Stomach (tissue), 9 donors: Measurements from ENCODE around the gene STARD5. TPM values are rescaled to one million over a fixed set of nuclear protein-coding genes. Genes with fewer than 3 reads are reported as not detected.

ENCODE experiments used
- DNase-seq, 2 donors: peaks; one replicate each; pipeline versions ENCODE4 v3.0.0 to v3.0.0-alpha.2; 2013 to 2019
- H3K27ac ChIP-seq, 5 donors: fragments of 200-600 bp in 4 of 5; sonication (generic) in 4 of 5; one replicate each; pipeline ENCODE4 v1.5.1; 2013 to 2019; ENCODE audit warnings: mild to moderate bottlenecking in 1 of 5, moderate library complexity in 1 of 5
- H3K27me3 ChIP-seq, 3 donors: fragments of 200-600 bp; sonication (generic); one replicate each; pipeline ENCODE4 v1.5.1; 2017 to 2019; ENCODE audit warnings: mixed run types in 1 of 3
- H3K36me3 ChIP-seq, 4 donors: fragments of 200-600 bp; sonication (generic); 1 replicate in 3 of 4; 2 replicates in 1 of 4; pipeline ENCODE4 v1.5.1; 2016 to 2019
- H3K4me1 ChIP-seq, 4 donors: fragments of 200-600 bp; sonication (generic); one replicate each; pipeline ENCODE4 v1.5.1; 2016 to 2019
- H3K4me3 ChIP-seq, 4 donors: fragments of 200-600 bp; sonication (generic) in 3 of 4; one replicate each; pipeline ENCODE4 v1.5.1; 2016 to 2019; ENCODE audit warnings: mild to moderate bottlenecking in 1 of 4
- H3K9me3 ChIP-seq, 4 donors: fragments of 200-600 bp; sonication (generic); one replicate each; pipeline ENCODE4 v1.5.1; 2016 to 2019
- EP300 ChIP-seq: sonication (generic); formaldehyde crosslinking; IDR thresholded peaks from one replicate; pipeline ENCODE4 v1.6.1; 2017; ENCODE audit warnings: antibody characterized with exemption
- POLR2A ChIP-seq, 4 donors: fragments of 450-650 bp; IDR thresholded peaks; one replicate each; pipeline ENCODE4 v1.6.1; 2016; ENCODE audit warnings: antibody characterized with exemption in 4 of 4, control low read depth in 2 of 4, mild to moderate bottlenecking in 1 of 4, moderate library complexity in 1 of 4
- POLR2AphosphoS5 ChIP-seq, 3 donors: sonication (generic); formaldehyde crosslinking; IDR thresholded peaks; one replicate each; pipeline ENCODE4 v1.6.1; 2016; ENCODE audit warnings: antibody characterized with exemption in 3 of 3
- WGBS, 5 donors: extraction: QIAGEN DNeasy Blood & Tissue Kit in 3 of 5; methylation state at CpG; one replicate each; pipeline versions ENCODE4 v1.1.5 to v1.1.7; 2013 to 2018; 5-methylcytosine and 5-hydroxymethylcytosine counted together
- intact Hi-C: fragments of 100-400 bp; cut with DNase I; formaldehyde crosslinking; loops from one replicate; pipeline ENCODE4 v1.15.1; 2023; ENCODE audit warnings: low total_unique reads
- polyA plus RNA-seq, 3 donors: library from polyadenylated mRNA; stranded (reverse); fragments of 200-250 nt; gene quantifications; one replicate each; pipeline ENCODE4 v1.2.3, GENCODE V29; 2013
- total RNA-seq, 5 donors: library from RNA; depleted of rRNA; stranded (reverse); fragments of >200 nt; gene quantifications; one replicate each; pipeline versions ENCODE4 v1.1.0 to v1.2.3, GENCODE V29; 2014 to 2016
- TF ChIP-seq, protein P1 (sequence below), 7 experiments: fragments of 450-650 bp in 4 of 7; fragments of 200-600 bp in 3 of 7; sonication (generic) in 3 of 7; IDR thresholded peaks; one replicate each; pipeline ENCODE4 v1.5.1; 2016 to 2019; ENCODE audit warnings: antibody characterized with exemption in 7 of 7, control low read depth in 2 of 7, mild to moderate bottlenecking in 1 of 7
- donor health status: healthy with polysubstance abuse.
- donor health status: Bipolar disorder and iron deficiency.
- donor health status: healthy.

Gene STARD5
- total and polyA plus RNA-seq, 8 donors, result 0.89 to 157 (median 4.2) TPM; not detected in 1

DNA sequence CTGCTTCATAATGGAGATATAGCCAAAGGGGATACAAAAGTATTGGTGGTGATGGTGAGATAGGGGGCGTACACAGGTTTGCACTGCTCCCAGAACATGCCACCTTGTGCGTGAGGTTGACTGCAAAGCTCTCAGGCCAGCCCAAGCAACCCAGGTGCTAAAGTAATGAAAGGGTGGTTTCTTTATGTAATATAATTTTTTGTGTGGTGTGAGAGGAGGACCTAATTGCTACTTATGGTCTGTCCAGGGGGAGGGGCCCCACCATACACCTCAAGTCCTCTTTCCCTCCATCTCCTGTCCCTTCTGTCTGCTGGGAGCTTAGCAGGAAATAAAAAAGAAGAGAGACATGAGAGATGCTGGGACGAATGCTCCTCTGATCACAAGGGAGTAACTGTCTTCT lies 53.8 kb downstream of the STARD5 start:
- H3K36me3 ChIP-seq, result peaks cover 0 to 10% (median 0%) of the 10 kb centered on the region in 4 donors
- H3K4me3 ChIP-seq, result no peak overlapping the region
- no peaks in the 10 kb centered on the region for H3K9me3 ChIP-seq
- TF ChIP-seq POLR2A (IDR thresholded peaks at IDR 0.05) (no peak), EP300 (no peak), POLR2AphosphoS5 (IDR thresholded peaks at IDR 0.05) (no peak)
- TF ChIP-seq, protein P1, sequence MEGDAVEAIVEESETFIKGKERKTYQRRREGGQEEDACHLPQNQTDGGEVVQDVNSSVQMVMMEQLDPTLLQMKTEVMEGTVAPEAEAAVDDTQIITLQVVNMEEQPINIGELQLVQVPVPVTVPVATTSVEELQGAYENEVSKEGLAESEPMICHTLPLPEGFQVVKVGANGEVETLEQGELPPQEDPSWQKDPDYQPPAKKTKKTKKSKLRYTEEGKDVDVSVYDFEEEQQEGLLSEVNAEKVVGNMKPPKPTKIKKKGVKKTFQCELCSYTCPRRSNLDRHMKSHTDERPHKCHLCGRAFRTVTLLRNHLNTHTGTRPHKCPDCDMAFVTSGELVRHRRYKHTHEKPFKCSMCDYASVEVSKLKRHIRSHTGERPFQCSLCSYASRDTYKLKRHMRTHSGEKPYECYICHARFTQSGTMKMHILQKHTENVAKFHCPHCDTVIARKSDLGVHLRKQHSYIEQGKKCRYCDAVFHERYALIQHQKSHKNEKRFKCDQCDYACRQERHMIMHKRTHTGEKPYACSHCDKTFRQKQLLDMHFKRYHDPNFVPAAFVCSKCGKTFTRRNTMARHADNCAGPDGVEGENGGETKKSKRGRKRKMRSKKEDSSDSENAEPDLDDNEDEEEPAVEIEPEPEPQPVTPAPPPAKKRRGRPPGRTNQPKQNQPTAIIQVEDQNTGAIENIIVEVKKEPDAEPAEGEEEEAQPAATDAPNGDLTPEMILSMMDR (IDR thresholded peaks at IDR 0.05), result no peak
- H3K27me3 ChIP-seq, result no peaks in the 10 kb centered on the region
- peaks cover 9 to 22% (median 18%) of the 10 kb centered on the region in 4 donors for H3K4me1 ChIP-seq
- no peak overlapping the region for H3K27ac ChIP-seq
- intact Hi-C loops, result loop anchor here (5.0 kb wide), 1 partner anchor 137 kb away; no protein-coding TSS in a partner anchor
- no peak for DNase-seq
- 77 to 84% (median 81%) methylated on average over 3 of the region's 3 CpGs for WGBS, 5 donors

DNA sequence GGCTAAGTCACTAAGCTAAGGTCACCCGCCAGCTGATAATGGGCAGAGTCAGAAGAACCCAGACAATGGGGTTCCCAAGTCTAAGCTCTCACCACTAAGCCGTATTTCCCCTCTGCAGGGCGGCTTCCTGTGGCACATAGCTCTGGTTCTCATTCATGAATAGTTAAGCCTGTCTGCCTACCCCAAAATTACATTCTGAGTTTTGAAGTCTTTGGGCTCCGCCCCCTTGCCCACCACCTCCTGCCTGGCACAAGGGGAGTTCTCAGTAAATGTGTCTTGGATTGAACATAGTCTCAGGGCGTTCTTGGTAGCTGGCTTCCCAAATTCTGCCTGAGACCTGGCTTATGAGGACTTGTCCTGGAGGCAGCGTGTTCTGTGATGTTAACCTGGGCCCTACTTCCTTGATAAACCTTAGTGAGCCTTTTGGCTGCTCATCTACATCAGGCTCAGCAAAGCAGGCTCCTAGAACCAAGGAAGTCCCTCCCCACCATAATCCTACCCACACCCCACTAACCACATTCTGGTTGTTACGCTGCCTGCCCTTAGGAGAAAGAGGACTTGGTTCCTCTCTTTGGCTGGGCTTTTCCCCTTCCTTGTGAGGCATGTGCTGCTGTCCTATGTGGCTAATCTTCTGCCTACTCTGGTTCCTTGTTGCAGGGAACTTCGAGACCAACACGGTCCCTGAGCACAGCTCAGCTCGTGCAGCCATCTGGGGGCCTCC lies 54.9 kb downstream of the STARD5 start:
- DNase-seq, result no peak
- Histone ChIP-seq H3K27ac (no peak overlapping the region), H3K9me3 (no peaks in the 10 kb centered on the region), H3K36me3 (peaks cover 0 to 10% (median 0%) of the 10 kb centered on the region in 4 donors), H3K27me3 (no peaks in the 10 kb centered on the region), H3K4me3 (no peak overlapping the region), H3K4me1 (peaks cover 9 to 18% (median 14%) of the 10 kb centered on the region in 4 donors)
- intact Hi-C loops, result loop anchor here (5.0 to 10.0 kb wide), 2 partner anchors 114 to 162 kb away; no protein-coding TSS in a partner anchor
- TF ChIP-seq POLR2AphosphoS5 (IDR thresholded peaks at IDR 0.05) (no peak), EP300 (no peak), POLR2A (IDR thresholded peaks at IDR 0.05) (no peak)
- TF ChIP-seq, protein P1 (IDR thresholded peaks at IDR 0.05), result no peak
- 83 to 87% (median 85%) methylated on average over 10 of the region's 10 CpGs for WGBS, 5 donors

DNA sequence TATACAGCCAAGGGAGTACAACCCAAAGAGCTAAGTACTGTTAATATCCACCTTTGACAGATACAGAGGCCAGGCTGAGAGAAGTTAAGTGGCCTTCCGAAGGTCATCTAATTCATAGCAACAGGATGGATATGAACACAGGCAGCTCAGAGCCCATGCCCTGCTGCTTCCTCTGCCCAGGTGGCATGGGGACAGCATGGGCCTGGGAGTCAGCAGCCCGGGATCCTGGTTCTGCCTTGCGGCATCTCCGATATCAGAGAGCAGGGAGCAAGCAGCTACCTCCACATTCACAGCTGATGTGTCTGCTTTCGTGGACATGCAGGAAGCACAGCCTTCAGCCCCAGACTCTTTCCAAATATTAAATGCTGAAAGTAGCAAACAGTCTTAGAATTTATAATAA lies 55.6 kb downstream of the STARD5 start:
- TF ChIP-seq EP300 (no peak), POLR2AphosphoS5 (IDR thresholded peaks at IDR 0.05) (no peak), POLR2A (IDR thresholded peaks at IDR 0.05) (no peak)
- TF ChIP-seq, protein P1 (IDR thresholded peaks at IDR 0.05), result no peak
- no peak for DNase-seq
- WGBS, 5 donors, result 94 to 96% (median 95%) methylated on average over 5 of the region's 5 CpGs
- Histone ChIP-seq H3K4me3 (no peak overlapping the region), H3K27me3 (peaks cover 0 to 4% (median 0%) of the 10 kb centered on the region in 3 donors), H3K36me3 (peaks cover 0 to 10% (median 0%) of the 10 kb centered on the region in 4 donors), H3K4me1 (peaks cover 9 to 18% (median 14%) of the 10 kb centered on the region in 4 donors), H3K9me3 (no peaks in the 10 kb centered on the region), H3K27ac (no peak overlapping the region)
- intact Hi-C loops, result loop anchor here (5.0 to 10.0 kb wide), 2 partner anchors 114 to 161 kb away; no protein-coding TSS in a partner anchor

DNA sequence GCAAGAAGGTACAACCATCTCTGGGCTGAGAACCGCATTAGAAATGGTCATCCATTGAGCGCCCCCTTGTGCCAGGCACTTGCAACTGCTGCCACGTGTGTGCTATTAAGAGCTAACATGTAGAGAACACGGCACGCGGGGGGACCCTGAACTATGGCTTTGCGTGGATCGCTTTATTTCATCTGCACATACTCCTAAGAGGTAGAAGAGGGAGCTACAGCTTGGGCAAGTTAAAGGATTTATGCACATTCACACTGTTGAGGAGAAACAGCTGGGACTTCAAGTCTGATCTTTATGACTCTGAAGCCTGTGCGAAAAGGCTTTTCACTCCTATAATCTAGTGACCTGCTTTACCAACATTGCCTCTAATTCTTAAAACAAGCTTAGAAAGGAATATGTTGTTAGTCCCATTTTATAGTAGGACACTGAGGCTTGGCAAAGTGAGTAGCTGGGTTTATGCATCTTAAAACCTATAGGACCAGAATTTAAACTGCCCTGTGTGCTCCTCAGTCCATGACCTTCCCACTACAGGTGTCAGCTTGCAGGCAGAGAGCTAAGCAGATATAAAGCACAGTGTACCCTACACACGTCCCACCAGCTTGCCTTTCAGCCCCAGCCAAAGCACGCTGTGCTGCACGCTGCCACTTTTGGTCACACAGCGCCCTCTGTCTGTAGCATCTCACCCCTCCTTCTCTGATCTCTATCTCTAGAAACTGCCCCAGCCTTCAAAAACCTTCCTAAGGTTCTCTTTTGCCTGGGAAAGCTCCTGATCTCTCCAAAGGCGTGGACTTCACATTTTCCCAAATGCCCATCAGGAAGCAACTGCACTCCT lies 57.8 kb downstream of the STARD5 start:
- DNase-seq, result peak; percentile 83 to 93
- TF ChIP-seq POLR2AphosphoS5 (IDR thresholded peaks at IDR 0.05) (peak in 1 of 3 donors; percentile 27), POLR2A (IDR thresholded peaks at IDR 0.05) (no peak), EP300 (no peak)
- TF ChIP-seq, protein P1 (IDR thresholded peaks at IDR 0.05), result peak in 6 of 7 experiments; percentile 8 to 87 (median 80)
- 3 to 7% (median 5%) methylated on average over 13 to 14 of the region's 14 CpGs for WGBS, 5 donors

More for the DNA sequence above, 57.8 kb downstream of the STARD5 start:
- Histone ChIP-seq H3K9me3 (no peaks in the 10 kb centered on the region), H3K4me3 (peak overlapping the region in 2 of 4 donors; percentile 4 to 36), H3K27me3 (peaks cover 0 to 4% (median 0%) of the 10 kb centered on the region in 3 donors), H3K27ac (no peak overlapping the region), H3K4me1 (peaks cover 9 to 16% (median 13%) of the 10 kb centered on the region in 4 donors), H3K36me3 (peaks cover 0 to 6% (median 0%) of the 10 kb centered on the region in 4 donors)
- intact Hi-C loops, result loop anchor here (5.0 to 10.0 kb wide), 2 partner anchors 111 to 159 kb away; no protein-coding TSS in a partner anchor
